Measurements from ENCODE around the gene MGARP.
"Not testable (repeated sequence)": the region's sequence is repeated elsewhere in the genome, so short reads cannot be mapped to it uniquely, and the experiment has no call there.

Gene MGARP

GRCh38 chr4:139316733-139317132 is 36.7 kb upstream of the MGARP start:
- no peak overlapping the region for H3K4me3 ChIP-seq (ENCODE audit: low read depth, low read length)
- no peak overlapping the region for H3K27ac ChIP-seq (ENCODE audit: extremely low read depth, low read depth, low read length)
- TF ChIP-seq ZNF391 (tag by site-specific recombination; IDR thresholded peaks at IDR 0.05; ENCODE audit: borderline replicate concordance, low read depth), result no peak
- no peaks in the 10 kb centered on the region for H3K36me3 ChIP-seq (ENCODE audit: control insufficient read depth in 2 of 2, insufficient read depth in 1 of 2, low read length in 2 of 2)
- H3K9me3 ChIP-seq (ENCODE audit: control insufficient read depth, insufficient read depth, low read depth, low read length), result no peaks in the 10 kb centered on the region
- POLR2A ChIA-PET, result no interaction called here
- no peaks in the 10 kb centered on the region; the same call in 1 of the 2 replicates for H3K4me1 ChIP-seq (ENCODE audit: control insufficient read depth, insufficient read depth, low read length)
- CTCF ChIA-PET, result no interaction called here

DNA sequence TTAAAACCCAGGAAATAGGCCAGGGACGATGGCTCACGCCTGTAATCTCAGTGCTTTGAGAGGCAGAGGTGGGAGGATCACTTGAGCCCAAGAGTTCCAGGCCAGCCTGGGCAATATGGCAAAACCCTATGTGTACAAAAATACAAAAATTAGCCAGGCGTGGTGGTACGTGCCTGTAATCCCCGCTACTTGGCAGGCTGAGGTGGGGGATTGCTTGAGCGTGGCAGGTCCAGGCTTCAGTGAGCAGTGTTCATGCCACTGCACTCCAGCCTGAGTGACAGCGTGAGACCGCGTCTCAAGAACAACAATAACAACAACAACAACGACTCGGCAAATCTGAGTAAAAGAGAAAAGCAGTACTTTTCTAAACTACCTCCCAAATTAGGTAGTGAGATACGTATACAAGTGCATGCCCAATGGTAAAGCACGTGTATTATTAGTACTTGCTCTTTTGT is 35.2 kb upstream of the MGARP start:
- TF ChIP-seq ZNF510 (tag by site-specific recombination; IDR thresholded peaks at IDR 0.05; ENCODE audit: insufficient replicate concordance), result no peak
- no peak for TF ChIP-seq ZNF211 (tag by site-specific recombination; IDR thresholded peaks at IDR 0.05; ENCODE audit: low read depth)
- TF ChIP-seq PRDM2 (tag by site-specific recombination; IDR thresholded peaks at IDR 0.05; ENCODE audit: borderline replicate concordance), result no peak
- TF ChIP-seq, protein P1, sequence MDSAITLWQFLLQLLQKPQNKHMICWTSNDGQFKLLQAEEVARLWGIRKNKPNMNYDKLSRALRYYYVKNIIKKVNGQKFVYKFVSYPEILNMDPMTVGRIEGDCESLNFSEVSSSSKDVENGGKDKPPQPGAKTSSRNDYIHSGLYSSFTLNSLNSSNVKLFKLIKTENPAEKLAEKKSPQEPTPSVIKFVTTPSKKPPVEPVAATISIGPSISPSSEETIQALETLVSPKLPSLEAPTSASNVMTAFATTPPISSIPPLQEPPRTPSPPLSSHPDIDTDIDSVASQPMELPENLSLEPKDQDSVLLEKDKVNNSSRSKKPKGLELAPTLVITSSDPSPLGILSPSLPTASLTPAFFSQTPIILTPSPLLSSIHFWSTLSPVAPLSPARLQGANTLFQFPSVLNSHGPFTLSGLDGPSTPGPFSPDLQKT (IDR thresholded peaks at IDR 0.05; ENCODE audit: borderline replicate concordance, low read depth, low read length), result no peak
- H3K4me3 ChIP-seq (ENCODE audit: low read depth, low read length), result no peak overlapping the region
- ChIA-PET POLR2A (no interaction called here), CTCF (interaction anchor here (0.6 kb wide), 1 partner anchor 194 kb away, joined by 4 read pairs; no protein-coding TSS in a partner anchor)
- H3K27ac ChIP-seq (ENCODE audit: extremely low read depth, low read depth, low read length), result no peak overlapping the region
- no peaks in the 10 kb centered on the region for H3K9me3 ChIP-seq (ENCODE audit: control insufficient read depth, insufficient read depth, low read depth, low read length)
- H3K4me1 ChIP-seq (ENCODE audit: control insufficient read depth, insufficient read depth, low read length), result no peaks in the 10 kb centered on the region; the same call in 1 of the 2 replicates
- H3K36me3 ChIP-seq (ENCODE audit: control insufficient read depth in 2 of 2, insufficient read depth in 1 of 2, low read length in 2 of 2), result no peaks in the 10 kb centered on the region

DNA sequence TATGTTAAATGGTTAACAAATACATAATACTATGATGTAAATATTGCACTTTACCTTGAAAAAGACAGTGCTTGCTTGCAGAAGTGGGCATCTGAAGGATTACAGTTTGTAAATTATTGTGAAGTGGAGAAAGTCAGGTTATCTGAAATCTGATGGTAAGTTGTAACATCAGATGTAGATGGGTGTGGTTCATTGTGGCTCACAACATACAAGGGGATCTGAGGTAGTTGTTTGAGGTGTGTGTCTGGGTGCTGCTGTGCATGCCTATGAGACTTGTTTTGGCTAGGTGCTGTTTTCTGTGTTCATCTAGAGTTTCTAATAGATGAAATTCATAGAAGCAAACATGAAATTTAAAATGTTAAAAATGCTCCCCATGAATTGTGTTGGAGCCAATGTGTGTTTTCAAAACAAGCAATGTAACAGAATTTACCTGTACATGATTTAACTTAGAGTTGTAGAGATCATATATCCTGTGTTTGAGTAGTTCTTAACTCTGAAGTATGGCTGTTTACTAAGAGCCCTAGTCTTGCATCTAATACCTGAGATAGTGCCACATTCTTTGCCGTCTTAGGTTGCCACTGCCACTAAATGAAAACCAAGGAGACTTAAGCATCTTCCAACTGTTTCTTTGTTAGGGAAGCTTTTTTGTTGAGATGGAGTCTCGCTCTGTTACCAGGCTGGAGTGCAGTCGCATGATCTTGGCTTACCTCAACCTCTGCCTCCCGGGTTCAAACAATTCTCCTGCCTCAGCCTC is 34.2 kb upstream of the MGARP start:
- H3K36me3 ChIP-seq (ENCODE audit: control insufficient read depth in 2 of 2, insufficient read depth in 1 of 2, low read length in 2 of 2), result no peaks in the 10 kb centered on the region
- H3K27ac ChIP-seq (ENCODE audit: extremely low read depth, low read depth, low read length), result no peak overlapping the region
- TF ChIP-seq ZNF366 (tag by site-specific recombination; conservative IDR thresholded peaks at IDR 0.05) (no peak), ZNF274 (IDR thresholded peaks at IDR 0.05; ENCODE audit: low read length) (no peak), ZNF274 (tag by site-specific recombination; IDR thresholded peaks at IDR 0.05; ENCODE audit: borderline replicate concordance) (no peak), MZF1 (tag by site-specific recombination; IDR thresholded peaks at IDR 0.05; ENCODE audit: borderline replicate concordance) (no peak), ZNF830 (tag by site-specific recombination; IDR thresholded peaks at IDR 0.05; ENCODE audit: low read depth) (no peak), ZNF843 (tag by site-specific recombination; IDR thresholded peaks at IDR 0.05) (no peak)
- TF ChIP-seq, protein P2, sequence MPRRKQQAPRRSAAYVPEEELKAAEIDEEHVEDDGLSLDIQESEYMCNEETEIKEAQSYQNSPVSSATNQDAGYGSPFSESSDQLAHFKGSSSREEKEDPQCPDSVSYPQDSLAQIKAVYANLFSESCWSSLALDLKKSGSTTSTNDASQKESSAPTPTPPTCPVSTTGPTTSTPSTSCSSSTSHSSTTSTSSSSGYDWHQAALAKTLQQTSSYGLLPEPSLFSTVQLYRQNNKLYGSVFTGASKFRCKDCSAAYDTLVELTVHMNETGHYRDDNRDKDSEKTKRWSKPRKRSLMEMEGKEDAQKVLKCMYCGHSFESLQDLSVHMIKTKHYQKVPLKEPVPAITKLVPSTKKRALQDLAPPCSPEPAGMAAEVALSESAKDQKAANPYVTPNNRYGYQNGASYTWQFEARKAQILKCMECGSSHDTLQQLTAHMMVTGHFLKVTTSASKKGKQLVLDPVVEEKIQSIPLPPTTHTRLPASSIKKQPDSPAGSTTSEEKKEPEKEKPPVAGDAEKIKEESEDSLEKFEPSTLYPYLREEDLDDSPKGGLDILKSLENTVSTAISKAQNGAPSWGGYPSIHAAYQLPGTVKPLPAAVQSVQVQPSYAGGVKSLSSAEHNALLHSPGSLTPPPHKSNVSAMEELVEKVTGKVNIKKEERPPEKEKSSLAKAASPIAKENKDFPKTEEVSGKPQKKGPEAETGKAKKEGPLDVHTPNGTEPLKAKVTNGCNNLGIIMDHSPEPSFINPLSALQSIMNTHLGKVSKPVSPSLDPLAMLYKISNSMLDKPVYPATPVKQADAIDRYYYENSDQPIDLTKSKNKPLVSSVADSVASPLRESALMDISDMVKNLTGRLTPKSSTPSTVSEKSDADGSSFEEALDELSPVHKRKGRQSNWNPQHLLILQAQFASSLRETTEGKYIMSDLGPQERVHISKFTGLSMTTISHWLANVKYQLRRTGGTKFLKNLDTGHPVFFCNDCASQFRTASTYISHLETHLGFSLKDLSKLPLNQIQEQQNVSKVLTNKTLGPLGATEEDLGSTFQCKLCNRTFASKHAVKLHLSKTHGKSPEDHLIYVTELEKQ (tag by site-specific recombination; IDR thresholded peaks at IDR 0.05; ENCODE audit: borderline replicate concordance), result no peak
- H3K4me1 ChIP-seq (ENCODE audit: control insufficient read depth, insufficient read depth, low read length), result no peaks in the 10 kb centered on the region; the same call in 1 of the 2 replicates
- CTCF ChIA-PET, result no interaction called here
- POLR2A ChIA-PET, result no interaction called here
- no peaks in the 10 kb centered on the region for H3K9me3 ChIP-seq (ENCODE audit: control insufficient read depth, insufficient read depth, low read depth, low read length)
- no peak overlapping the region for H3K4me3 ChIP-seq (ENCODE audit: low read depth, low read length)

DNA sequence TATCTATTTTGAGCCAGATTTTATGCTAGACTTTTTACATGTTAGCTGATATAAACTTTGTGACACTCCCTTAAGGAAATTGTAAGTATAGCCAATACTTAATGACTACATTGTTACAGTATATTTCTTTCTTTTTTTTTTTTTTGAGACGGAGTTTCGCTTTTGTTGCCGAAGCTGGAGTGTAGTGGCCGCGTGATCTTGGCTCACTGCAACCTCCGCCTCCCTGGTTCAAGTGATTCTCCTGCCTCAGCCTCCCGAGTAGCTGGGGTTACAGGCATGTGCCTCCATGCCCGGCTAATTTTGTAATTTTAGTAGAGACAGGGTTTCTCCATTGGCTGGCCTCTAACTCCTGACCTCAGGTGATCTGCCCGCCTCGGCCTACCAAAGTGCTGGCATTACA is 33.4 kb upstream of the MGARP start:
- H3K4me3 ChIP-seq (ENCODE audit: low read depth, low read length); H3K9me3 ChIP-seq (ENCODE audit: control insufficient read depth, insufficient read depth, low read depth, low read length); CTCF ChIA-PET; POLR2A ChIA-PET; H3K27ac ChIP-seq (ENCODE audit: extremely low read depth, low read depth, low read length); H3K4me1 ChIP-seq (ENCODE audit: control insufficient read depth, insufficient read depth, low read length); H3K36me3 ChIP-seq (ENCODE audit: control insufficient read depth in 2 of 2, insufficient read depth in 1 of 2, low read length in 2 of 2): not testable (repeated sequence)

Data from HEK293 (cell line).